Activated T-helper 17 cell treated with anti-CD3 and anti-CD28 coated beads, Interleukin-2, amount 50 U/mL, for 72 hours (primary cell): ENCODE data around the gene C1QL3. TPM values are rescaled to one million over a fixed set of nuclear protein-coding genes. Genes with fewer than 3 reads are reported as not detected.

Experiments used
- ATAC-seq: fragments of 150-1000 bp; cut with Tn5 transposase; replicated peaks from 2 replicates; pipeline ENCODE4 v1.10.0; 2021; ENCODE audit warnings: mild to moderate bottlenecking, moderate library complexity
- H3K27ac Mint-ChIP-seq: one replicate; pipeline ENCODE4 v1.8.0; 2022; ENCODE audit warnings: mixed read lengths
- H3K27me3 Mint-ChIP-seq: one replicate; pipeline ENCODE4 v1.8.0; 2022; ENCODE audit warnings: mixed read lengths
- H3K36me3 Mint-ChIP-seq: one replicate; pipeline ENCODE4 v1.8.0; 2022; ENCODE audit warnings: low read depth, mild to moderate bottlenecking, mixed read lengths
- H3K4me1 Mint-ChIP-seq: one replicate; pipeline ENCODE4 v1.8.0; 2022; ENCODE audit warnings: mixed read lengths
- H3K4me3 Mint-ChIP-seq: one replicate; pipeline ENCODE4 v1.8.0; 2022; ENCODE audit warnings: mild to moderate bottlenecking, mixed read lengths
- H3K9me3 Mint-ChIP-seq: one replicate; pipeline ENCODE4 v1.8.0; 2022; ENCODE audit warnings: mixed read lengths
- total RNA-seq, 2 donors: library from RNA; stranded (reverse); gene quantifications; one replicate each; pipeline ENCODE4 v1.2.3, GENCODE V29; 2022

C1QL3 gene
- total RNA-seq, 2 donors from 2014 or later, result 0.13 TPM; not detected in 1

DNA sequence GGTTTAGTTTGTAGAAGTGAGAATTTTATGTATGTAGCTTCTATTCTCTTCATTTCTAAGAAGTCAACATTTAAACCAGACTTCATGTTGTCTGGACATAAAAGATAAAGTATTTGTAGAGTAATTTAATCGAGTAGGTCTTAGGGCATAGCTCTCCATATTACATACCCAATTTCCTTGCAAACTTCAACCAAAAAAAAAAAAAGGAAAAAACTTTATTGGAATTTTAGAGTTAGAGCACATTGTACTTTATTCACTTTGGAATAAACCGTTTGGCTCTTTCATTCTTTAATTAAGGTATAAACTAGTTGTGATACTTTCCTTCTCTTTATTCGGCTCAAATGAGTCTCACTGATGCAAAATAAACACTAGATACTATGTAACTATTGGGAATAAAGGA is 48.9 kb downstream of the C1QL3 start:
- H3K27me3 Mint-ChIP-seq, result no peaks in the 10 kb centered on the region
- no peak for ATAC-seq
- peaks cover 13% of the 10 kb centered on the region for H3K4me1 Mint-ChIP-seq
- H3K36me3 Mint-ChIP-seq, result peaks cover 47% of the 10 kb centered on the region
- H3K27ac Mint-ChIP-seq, result no peak overlapping the region
- H3K4me3 Mint-ChIP-seq, result no peak overlapping the region
- H3K9me3 Mint-ChIP-seq, result no peaks in the 10 kb centered on the region

- Mint-ChIP-seq H3K36me3 (peaks cover 48% of the 10 kb centered on the region), H3K4me1 (peaks cover 16% of the 10 kb centered on the region), H3K27me3 (no peaks in the 10 kb centered on the region), H3K27ac (peak overlapping the region; percentile 45), H3K9me3 (no peaks in the 10 kb centered on the region), H3K4me3 (no peak overlapping the region)
- no peak for ATAC-seq
Measured at GRCh38 chr10:16470747-16471146, 50.9 kb downstream of the C1QL3 start.

DNA sequence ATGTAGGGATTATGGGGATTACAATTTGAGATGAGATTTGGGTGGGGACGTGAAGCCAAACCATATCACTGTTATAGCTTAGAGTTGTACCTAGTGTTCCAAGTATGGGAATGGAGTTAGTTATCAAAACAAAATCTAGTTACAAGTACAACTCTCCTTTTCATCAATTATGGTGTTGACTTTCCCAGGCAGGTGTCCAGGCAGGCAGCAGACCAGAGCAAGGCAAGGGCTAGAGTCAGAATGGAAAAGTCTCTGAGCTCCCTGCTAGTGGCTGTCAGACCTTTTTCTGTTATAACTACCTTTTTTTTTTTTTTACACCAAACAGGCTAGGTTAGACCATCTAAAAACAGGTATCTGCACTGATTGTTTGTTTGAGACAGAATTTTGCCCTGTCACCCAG is 55.7 kb downstream of the C1QL3 start:
- Mint-ChIP-seq H3K4me3 (no peak overlapping the region), H3K4me1 (peaks cover 26% of the 10 kb centered on the region), H3K27ac (no peak overlapping the region), H3K27me3 (no peaks in the 10 kb centered on the region), H3K36me3 (peaks cover 49% of the 10 kb centered on the region), H3K9me3 (no peaks in the 10 kb centered on the region)
- no peak for ATAC-seq

Other genes with a start within 250 kb of the C1QL3 start
- gene PTER, start 84.9 kb downstream of the C1QL3 start, total RNA-seq, result 10 to 100 TPM; 29.2 to 38.4 TPM